Measurements from ENCODE around the gene FRMD1.

The FRMD1 gene

GRCh38 chr6:168053957-168054471 lies 25.0 kb downstream of the FRMD1 start:
- no peak for DNase-seq

GRCh38 chr6:168053086-168053956 lies 25.7 kb downstream of the FRMD1 start:
- DNase-seq, result no peak

- DNase-seq, result peak; percentile 39
These were observed 26.6 kb downstream of the FRMD1 start for GRCh38 chr6:168052291-168052891.

DNA sequence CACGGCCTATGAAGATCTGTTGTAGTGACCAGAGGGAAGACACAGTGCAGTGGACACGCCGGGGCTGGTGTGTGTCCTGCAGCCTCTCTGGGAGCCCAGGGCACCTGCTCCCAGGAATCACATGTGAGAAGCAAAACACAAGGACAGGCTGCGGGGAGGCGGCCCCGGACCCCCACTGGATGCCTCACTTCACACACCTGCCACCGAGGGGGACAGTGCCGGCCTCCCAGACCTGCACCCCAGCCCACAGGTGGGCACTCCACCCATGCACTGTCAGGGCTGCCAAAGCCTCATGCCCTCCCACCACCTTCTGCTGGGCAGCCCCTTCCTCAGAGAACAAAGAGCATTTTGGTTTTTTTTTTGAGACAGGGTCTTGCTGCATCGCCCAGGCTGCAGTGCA lies 27.4 kb downstream of the FRMD1 start:
- DNase-seq, result no peak

DNA sequence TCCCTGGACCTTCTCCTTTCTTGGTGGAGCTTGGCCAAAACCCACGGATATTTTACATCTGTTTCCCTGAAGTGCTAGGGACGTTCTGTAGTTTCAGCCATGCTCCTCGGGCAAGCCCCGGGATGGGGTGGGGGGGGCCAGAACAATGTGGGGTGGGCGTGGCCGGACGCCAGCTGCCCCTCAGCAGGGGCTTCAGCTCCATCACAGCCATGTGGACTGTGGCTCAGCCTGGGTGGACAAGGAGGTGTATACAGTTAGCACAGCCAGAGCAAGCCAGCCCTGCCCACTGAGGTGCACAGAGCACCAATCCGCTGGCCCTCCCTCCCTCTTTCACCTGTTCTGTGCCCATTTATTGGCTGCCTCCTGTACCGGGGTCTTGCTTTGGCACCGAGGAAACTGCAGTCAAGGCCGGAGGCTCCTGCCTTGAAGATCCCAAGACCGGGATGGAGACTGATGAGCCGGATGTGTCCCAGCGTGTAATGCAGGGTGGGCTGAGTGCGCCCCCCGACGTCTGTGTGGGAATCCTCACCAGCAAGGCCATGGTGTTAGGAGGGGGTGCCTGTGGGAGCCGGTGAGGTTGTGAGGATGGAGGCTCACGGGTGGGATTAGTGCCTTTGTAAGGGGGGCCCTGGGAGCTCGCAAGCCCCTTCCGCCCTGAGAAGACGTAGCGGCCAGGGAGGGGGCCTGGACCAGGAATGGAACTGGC lies 28.0 kb downstream of the FRMD1 start:
- DNase-seq, result no peak

GRCh38 chr6:168050225-168050880 lies 28.7 kb downstream of the FRMD1 start:
- no peak for DNase-seq

GRCh38 chr6:168049706-168050224 lies 29.2 kb downstream of the FRMD1 start:
- no peak for DNase-seq

GRCh38 chr6:168049277-168049676 lies 29.7 kb downstream of the FRMD1 start:
- no peak for DNase-seq

GRCh38 chr6:168048724-168049025 lies 30.3 kb downstream of the FRMD1 start:
- no peak for DNase-seq

DNA sequence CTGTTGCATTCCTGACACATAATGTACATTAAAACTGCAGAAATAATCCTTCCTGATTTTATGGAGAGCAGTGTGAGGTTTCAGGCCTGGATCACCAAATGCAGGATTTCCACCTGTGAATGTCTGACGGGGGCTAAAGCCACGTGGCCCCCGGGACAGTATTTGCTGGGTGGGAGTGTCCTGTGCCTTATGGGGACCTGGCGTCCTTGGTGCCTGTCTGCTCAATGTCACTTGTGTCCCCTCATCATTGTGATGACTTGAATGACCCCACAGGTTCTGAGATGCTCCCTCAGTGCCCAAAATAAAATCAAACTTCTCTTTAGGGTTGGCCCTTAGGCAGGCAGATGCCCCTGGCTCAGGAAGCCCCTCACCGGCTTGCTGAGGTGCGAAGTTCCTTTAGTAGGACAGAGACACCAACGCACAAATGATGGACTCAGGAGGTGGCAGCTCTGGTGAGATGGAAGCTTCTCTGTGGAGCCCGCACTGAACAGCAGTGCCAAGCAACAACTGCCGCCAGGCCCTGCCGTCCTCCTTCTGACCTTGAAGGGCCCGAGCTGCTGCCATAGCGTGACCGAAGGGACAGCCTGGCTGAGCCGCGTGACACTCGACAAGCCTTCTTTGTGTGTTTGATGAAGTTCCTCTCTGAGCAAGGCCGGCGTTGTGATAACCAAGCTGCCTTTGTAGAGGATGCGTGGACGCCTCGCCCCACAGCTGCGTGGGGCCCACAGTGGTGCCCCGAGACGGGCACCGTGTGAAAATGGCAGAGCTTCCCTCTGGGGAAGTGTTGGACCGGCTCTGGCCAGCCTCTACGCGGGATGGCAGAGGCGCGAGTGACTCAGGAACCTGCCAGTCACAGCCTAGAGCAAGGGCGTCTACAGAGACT lies 30.9 kb downstream of the FRMD1 start:
- no peak for DNase-seq

GRCh38 chr6:168046696-168047095 lies 32.3 kb downstream of the FRMD1 start:
- no peak for DNase-seq

DNA sequence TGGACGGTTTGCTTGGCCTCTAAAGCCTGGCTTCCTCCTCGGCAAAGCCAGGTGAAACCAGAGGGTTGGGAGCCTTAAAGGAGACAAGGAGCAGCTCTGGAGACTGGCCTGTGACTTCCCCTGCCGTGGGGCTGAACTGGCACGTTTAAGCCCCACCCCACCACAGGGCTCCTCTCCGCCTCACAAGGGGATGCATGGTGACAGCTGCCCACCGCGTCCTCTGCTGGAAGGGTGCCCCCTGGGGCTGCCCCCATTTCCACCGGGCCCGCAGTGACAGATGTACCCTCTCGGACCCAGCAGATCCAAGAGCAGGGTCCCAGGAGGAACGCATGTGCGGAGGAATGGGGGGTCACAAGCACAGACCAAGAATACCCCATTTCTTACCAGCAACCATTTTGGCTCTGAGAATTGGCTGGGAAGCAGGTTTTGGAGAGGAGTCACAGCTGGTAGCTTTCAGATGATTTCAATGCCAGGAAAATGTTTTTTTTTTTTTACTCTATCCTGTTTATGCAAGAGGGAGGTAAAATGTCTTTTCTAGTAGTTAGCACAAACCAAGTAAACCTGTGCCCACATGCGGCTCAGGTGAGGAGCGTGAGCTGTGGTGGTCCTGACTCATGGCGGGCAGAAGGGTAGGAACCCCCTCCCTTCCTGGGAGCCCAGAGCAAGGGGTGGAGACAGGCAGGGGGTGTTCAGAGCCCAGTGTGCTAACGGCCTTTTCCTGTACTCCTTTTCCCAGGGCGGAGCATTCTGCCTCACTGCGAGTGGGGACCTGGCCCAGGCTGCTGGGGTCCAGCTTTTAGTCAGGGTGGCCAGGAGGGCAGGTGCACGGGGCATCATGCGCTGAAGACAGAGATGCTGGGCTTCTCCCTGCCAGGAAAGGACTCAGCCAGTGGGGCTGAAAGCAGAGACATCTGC lies 33.0 kb downstream of the FRMD1 start:
- no peak for DNase-seq

DNA sequence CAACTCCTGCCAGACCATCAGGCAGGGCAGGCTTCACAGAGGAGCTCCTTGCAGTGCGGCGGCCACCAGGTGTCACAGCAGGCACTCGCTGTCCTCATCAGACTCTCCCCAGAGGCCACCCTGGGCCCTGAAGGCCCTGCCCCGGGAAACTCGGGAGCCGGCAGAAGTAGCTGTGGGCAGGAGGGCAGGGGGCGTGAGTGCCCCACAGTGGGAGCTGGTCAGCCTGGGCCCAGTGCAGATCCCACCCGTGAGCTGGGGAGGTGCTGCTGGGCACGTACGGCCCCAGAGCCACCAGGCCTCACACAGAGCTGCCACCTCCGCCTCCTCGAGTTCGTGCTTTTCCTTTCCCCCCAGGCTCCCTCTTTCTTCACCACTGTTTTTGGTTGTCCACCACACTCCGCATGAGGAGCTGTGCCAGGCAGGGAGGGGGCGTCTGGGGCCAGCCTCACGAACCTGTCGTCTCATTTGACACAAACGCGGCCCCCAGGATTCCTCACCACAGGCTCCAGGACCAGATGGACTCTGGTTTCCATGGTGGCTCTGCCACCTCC lies 33.8 kb downstream of the FRMD1 start:
- no peak for DNase-seq

DNA sequence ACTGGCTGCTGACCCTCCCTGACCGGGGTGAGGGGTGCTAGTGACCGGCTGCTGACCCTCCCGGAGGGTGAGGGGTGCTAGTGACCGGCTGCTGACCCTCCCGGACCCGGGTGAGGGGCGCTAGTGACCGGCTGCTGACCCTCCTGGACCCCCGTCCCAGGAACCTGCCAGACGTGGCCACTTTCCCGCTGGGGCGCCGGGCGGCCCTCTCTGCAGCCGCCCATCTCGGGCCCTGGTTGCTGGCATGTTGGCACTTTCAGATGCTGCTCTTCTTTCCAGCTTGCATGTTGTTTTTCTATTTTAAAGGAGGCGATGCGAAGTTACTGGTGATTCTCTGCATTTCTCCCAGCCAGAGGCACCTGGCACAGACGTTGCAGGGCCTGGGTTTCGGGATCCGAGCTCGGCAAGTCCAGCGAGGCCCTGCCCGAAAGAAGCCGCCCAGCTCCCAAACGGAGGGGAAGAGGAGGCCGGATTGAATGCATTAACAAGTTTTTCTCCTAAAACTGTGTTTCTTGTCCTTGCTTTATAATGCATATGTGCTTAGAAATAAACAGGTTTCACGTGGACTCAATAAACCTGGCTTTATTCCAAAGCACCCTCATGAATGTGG lies 34.4 kb downstream of the FRMD1 start:
- DNase-seq, result no peak

DNA sequence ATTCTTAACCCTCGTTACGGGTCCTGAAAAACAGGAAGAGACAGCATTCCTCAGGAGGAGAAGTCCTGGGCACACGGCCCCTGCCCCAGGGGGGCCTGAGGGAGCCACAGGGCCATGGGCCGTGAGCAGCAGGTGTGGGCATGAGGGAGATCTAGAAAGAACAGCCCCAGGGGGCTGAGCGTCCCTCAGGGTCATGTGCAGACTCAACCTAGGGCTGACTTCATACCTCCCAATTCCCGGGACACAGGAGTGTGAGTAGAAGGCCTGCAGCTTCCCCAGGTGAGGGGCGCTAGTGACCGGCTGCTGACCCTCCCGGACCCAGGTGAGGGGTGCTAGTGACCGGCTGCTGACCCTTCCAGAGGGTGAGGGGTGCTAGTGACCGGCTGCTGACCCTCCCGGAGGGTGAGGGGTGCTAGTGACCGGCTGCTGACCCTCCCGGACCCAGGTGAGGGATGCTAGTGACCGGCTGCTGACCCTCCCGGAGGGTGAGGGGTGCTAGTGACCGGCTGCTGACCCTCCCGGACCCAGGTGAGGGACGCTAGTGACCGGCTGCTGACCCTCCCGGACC lies 35.1 kb downstream of the FRMD1 start:
- no peak for DNase-seq

DNA sequence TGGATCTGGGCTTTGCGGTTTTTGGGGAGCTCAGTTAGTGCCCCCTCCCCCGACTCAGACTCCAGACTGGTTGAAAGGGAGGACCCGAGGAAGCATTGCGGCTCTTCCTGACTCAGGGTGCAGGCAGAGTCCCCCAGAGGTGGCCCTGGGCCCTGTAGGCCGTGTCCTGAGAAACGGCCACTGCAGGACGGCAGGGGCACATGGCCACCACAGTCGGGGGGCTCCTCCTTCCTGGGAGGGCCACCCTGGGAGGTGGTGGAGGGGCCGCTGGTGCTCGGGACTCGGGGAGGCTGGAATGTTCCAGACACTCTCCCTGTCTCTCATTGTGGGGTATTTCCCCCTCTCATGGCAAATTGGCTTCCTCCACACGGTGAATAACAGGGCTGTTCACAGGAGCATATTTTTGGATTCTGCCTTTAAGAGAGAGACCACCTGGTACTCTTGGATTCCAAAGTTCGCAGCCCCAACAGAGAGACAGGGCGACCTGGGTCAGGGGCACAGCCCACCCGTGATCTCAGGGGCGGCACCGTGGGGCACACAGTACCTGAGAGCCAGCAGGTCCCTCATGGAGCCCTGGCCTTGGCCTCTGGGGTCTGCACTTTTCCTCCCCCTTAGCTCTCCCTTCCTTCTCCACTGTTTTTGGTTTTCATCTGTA lies 35.7 kb downstream of the FRMD1 start:
- no peak for DNase-seq

GRCh38 chr6:168042426-168043192 lies 36.4 kb downstream of the FRMD1 start:
- DNase-seq, result no peak

GRCh38 chr6:168041928-168042327 lies 37.1 kb downstream of the FRMD1 start:
- DNase-seq, result no peak
